SK-N-SH (cell line): Measurements from ENCODE around the gene CIC. TPM values are rescaled to one million over a fixed set of nuclear protein-coding genes. Genes with fewer than 3 reads are reported as not detected.

Experiments
- CTCF ChIA-PET: fragments of 300-600, 350-600 bp; formaldehyde crosslinking; extraction: SDS; loops from one replicate; lab custom pipeline; 2021; lab: Yijun Ruan, JAX
- POLR2A ChIA-PET: fragments of 350-600 bp; sonication (Branson Sonifier 250); formaldehyde crosslinking; extraction: SDS; loops from one replicate; lab custom pipeline; 2020; ENCODE audit warnings: antibody characterized with exemption, inconsistent platforms; lab: Yijun Ruan, JAX
- DNase-seq: peaks from one replicate; pipeline ENCODE4 v3.0.0; 2012
- H2AFZ ChIP-seq: fragments of 200-600 bp; sonication (generic); 2 replicates; pipeline ENCODE4 v1.8.1; 2016; ENCODE audit warnings: antibody characterized with exemption, mild to moderate bottlenecking, low read depth
- H3F3A ChIP-seq: fragments of 200-600 bp; sonication (generic); replicated peaks from 2 replicates; pipeline ENCODE3; 2016; ENCODE audit warnings: antibody characterized with exemption, mild to moderate bottlenecking; ENCODE audit not compliant: insufficient read depth
- H3K27ac ChIP-seq, 2 experiments: fragments of 200-500 bp in 1 of 2; fragments of 200-600 bp in 1 of 2; sonication (Bioruptor generic) in 1 of 2; sonication (generic), shearing (Covaris generic) in 1 of 2; 2 replicates each; pipeline versions ENCODE4 v1.5.1 to v1.6.1; 2014 to 2016; ENCODE audit warnings: low read depth in 2 of 2, inconsistent platforms in 1 of 2, low read length in 1 of 2, mild to moderate bottlenecking in 1 of 2, mixed read lengths in 1 of 2
- H3K27me3 ChIP-seq: fragments of 200-600 bp; sonication (generic), shearing (Covaris generic); 2 replicates; pipeline ENCODE4 v1.6.1; 2016; ENCODE audit warnings: mixed run types; ENCODE audit not compliant: insufficient read depth
- H3K36me3 ChIP-seq, 2 experiments: fragments of 200-500 bp in 1 of 2; fragments of 200-600 bp in 1 of 2; sonication (Bioruptor generic) in 1 of 2; sonication (generic) in 1 of 2; replicated peaks in 1 of 2; 2 replicates each; pipeline versions ENCODE3 to v1.5.1; 2014 to 2016; ENCODE audit warnings: low read length in 1 of 2, mild to moderate bottlenecking in 1 of 2; ENCODE audit not compliant: insufficient read depth in 2 of 2, control insufficient read depth in 1 of 2
- H3K4me1 ChIP-seq, 2 experiments: fragments of 200-500 bp in 1 of 2; fragments of 200-600 bp in 1 of 2; sonication (Bioruptor generic) in 1 of 2; sonication (generic), shearing (Covaris generic) in 1 of 2; 2 replicates each; pipeline versions ENCODE4 v1.5.1 to v1.6.1; 2014 to 2016; ENCODE audit warnings: low read depth in 1 of 2, low read length in 1 of 2, mixed run types in 1 of 2; ENCODE audit not compliant: insufficient read depth in 2 of 2, control insufficient read depth in 1 of 2
- H3K4me2 ChIP-seq: fragments of 200-600 bp; sonication (generic), shearing (Covaris generic); 2 replicates; pipeline ENCODE4 v1.6.1; 2017; ENCODE audit warnings: mixed run types
- H3K4me3 ChIP-seq, 2 experiments: fragments of 200-500 bp in 1 of 2; fragments of 200-600 bp in 1 of 2; sonication (Bioruptor generic) in 1 of 2; sonication (generic), shearing (Covaris generic) in 1 of 2; 2 replicates each; pipeline versions ENCODE4 v1.5.1 to v1.8.1; 2014 to 2016; ENCODE audit warnings: low read depth in 2 of 2, inconsistent platforms in 1 of 2, low read length in 1 of 2, mild to moderate bottlenecking in 1 of 2, mixed read lengths in 1 of 2, moderate library complexity in 1 of 2
- H3K79me2 ChIP-seq: fragments of 200-600 bp; sonication (generic); 2 replicates; pipeline ENCODE4 v1.8.1; 2017; ENCODE audit warnings: mild to moderate bottlenecking; ENCODE audit not compliant: insufficient read depth
- H3K9ac ChIP-seq: fragments of 200-600 bp; sonication (generic); 2 replicates; pipeline ENCODE4 v1.6.1; 2017; ENCODE audit warnings: mixed run types
- H3K9me2 ChIP-seq: fragments of 200-600 bp; sonication (generic); 2 replicates; pipeline ENCODE4 v1.6.1; 2017; ENCODE audit warnings: mixed run types
- H3K9me3 ChIP-seq: fragments of 200-600 bp; sonication (generic); 2 replicates; pipeline ENCODE4 v1.6.1; 2017; ENCODE audit warnings: mixed run types, mild to moderate bottlenecking, moderate library complexity
- H4K20me1 ChIP-seq: fragments of 200-600 bp; sonication (generic); 2 replicates; pipeline ENCODE4 v1.6.1; 2017; ENCODE audit warnings: mild to moderate bottlenecking, mixed run types; ENCODE audit not compliant: insufficient read depth
- EZH2phosphoT487 ChIP-seq: fragments of 200-600 bp; sonication (generic); IDR thresholded peaks from 2 replicates; pipeline ENCODE4 v1.6.1; 2017; ENCODE audit warnings: low read depth, mixed run types, mild to moderate bottlenecking, antibody characterized with exemption, moderate library complexity, borderline replicate concordance
- FOXJ3 ChIP-seq: sonication (generic); formaldehyde crosslinking; IDR thresholded peaks from 2 replicates; pipeline ENCODE4 v1.5.1; 2020; ENCODE audit warnings: mild to moderate bottlenecking, missing genetic modification reagents
- GABPA ChIP-seq: IDR thresholded peaks from 2 replicates; pipeline ENCODE4 v1.4.0; 2012; ENCODE audit warnings: low read depth, mild to moderate bottlenecking
- GATA2 ChIP-seq: sonication (generic); formaldehyde crosslinking; IDR thresholded peaks from 2 replicates; pipeline ENCODE4 v1.5.0; 2020; ENCODE audit warnings: mild to moderate bottlenecking, missing genetic modification reagents
- JUND ChIP-seq: IDR thresholded peaks from 2 replicates; pipeline ENCODE4 v1.4.0; 2012
- MEF2A ChIP-seq: IDR thresholded peaks from 2 replicates; pipeline ENCODE4 v1.4.0; 2012; ENCODE audit warnings: low read depth, borderline replicate concordance
- MXI1 ChIP-seq: IDR thresholded peaks from 2 replicates; pipeline ENCODE4 v1.6.1; 2012; ENCODE audit warnings: mild to moderate bottlenecking, low read depth, low read length, improper control_type of control experiment
- NFIC ChIP-seq: IDR thresholded peaks from 2 replicates; pipeline ENCODE4 v1.4.0; 2012; ENCODE audit warnings: borderline replicate concordance
- NRF1 ChIP-seq: IDR thresholded peaks from 2 replicates; pipeline ENCODE4 v1.6.1; 2012; ENCODE audit warnings: low read depth, mild to moderate bottlenecking, low read length
- POLR2AphosphoS5 ChIP-seq: IDR thresholded peaks from 2 replicates; pipeline ENCODE4 v1.6.1; 2012; ENCODE audit warnings: low read depth, low read length
- RCOR1 ChIP-seq: fragments of 150-350 bp; IDR thresholded peaks from 2 replicates; pipeline ENCODE4 v1.6.1; 2017; ENCODE audit warnings: antibody characterized with exemption, low read length
- RFX5 ChIP-seq: IDR thresholded peaks from 2 replicates; pipeline ENCODE4 v1.6.1; 2012; ENCODE audit warnings: mild to moderate bottlenecking, improper control_type of control experiment, low read length
- SIN3A ChIP-seq: IDR thresholded peaks from 2 replicates; pipeline ENCODE4 v1.6.1; 2012; ENCODE audit warnings: low read depth, mild to moderate bottlenecking, low read length, moderate library complexity, borderline replicate concordance
- TEAD4 ChIP-seq: IDR thresholded peaks from 2 replicates; pipeline ENCODE4 v1.4.0; 2012; ENCODE audit warnings: mild to moderate bottlenecking, borderline replicate concordance; ENCODE audit not compliant: insufficient read depth
- WGBS: methylation state at CpG from one replicate; pipeline ENCODE4 v1.1.6; 2017; ENCODE audit warnings: low lambda C conversion rate; 5-methylcytosine and 5-hydroxymethylcytosine counted together
- polyA plus RNA-seq, 3 experiments: library from polyadenylated mRNA; depleted of rRNA; stranded (reverse); fragments of >200 nt; gene quantifications; 2 replicates each; pipeline ENCODE4 v1.2.3, GENCODE V29; 2012
- TF ChIP-seq, protein P1 (sequence below): IDR thresholded peaks from 2 replicates; pipeline ENCODE4; 2012
- TF ChIP-seq, protein P2 (sequence below): fragments of 150-350 bp; IDR thresholded peaks from 2 replicates; pipeline ENCODE4 v1.6.1; 2017; ENCODE audit warnings: antibody characterized with exemption, low read length, low read depth, borderline replicate concordance
- TF ChIP-seq, protein P3 (sequence below): fragments of 200-600 bp; sonication (generic); IDR thresholded peaks from 2 replicates; pipeline ENCODE4 v1.6.1; 2017; ENCODE audit warnings: antibody characterized with exemption, mild to moderate bottlenecking, moderate library complexity
- TF ChIP-seq, protein P4 (sequence below): IDR thresholded peaks from 2 replicates; pipeline ENCODE4 v1.4.0; 2012; ENCODE audit warnings: low read depth
- TF ChIP-seq, protein P5 (sequence below): IDR thresholded peaks from 2 replicates; pipeline ENCODE4 v1.6.1; 2012; ENCODE audit warnings: mild to moderate bottlenecking, low read depth, low read length, moderate library complexity
- TF ChIP-seq, protein P6 (sequence below): IDR thresholded peaks from 2 replicates; pipeline ENCODE4 v1.4.0; 2012; ENCODE audit warnings: low read depth, borderline replicate concordance

The CIC gene
- polyA plus RNA-seq, 1 of the 3 experiments (the other 2 are of a cell fraction), result 16.9 TPM

DNA sequence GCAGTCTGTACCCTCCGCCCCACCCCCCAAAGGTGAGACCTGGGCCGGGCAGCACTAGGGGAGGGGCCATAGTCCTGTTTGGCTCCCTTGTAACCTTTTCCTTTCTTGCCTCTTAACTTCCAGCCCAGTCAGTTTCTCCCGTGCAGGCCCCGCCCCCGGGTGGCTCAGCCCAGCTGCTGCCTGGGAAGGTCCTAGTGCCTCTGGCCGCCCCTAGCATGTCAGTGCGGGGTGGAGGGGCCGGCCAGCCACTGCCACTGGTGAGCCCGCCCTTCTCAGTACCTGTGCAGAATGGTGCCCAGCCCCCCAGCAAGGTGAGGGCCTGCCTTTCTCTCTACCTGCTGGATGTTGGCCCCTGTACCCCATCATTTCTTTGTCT lies 22.4 kb downstream of the CIC start:
- Histone ChIP-seq H3K9ac (no peak overlapping the region), H3K79me2 (peaks cover 16% of the 10 kb centered on the region)
- TF ChIP-seq POLR2AphosphoS5 (no peak), EZH2phosphoT487 (no peak), JUND (no peak), MXI1 (no peak), NRF1 (no peak), SIN3A (no peak), RFX5 (no peak), GABPA (no peak), GATA2 (CRISPR knock-in tag) (no peak), MEF2A (no peak), FOXJ3 (CRISPR knock-in tag) (no peak), RCOR1 (no peak), TEAD4 (no peak), NFIC (no peak)
- TF ChIP-seq, protein P1, sequence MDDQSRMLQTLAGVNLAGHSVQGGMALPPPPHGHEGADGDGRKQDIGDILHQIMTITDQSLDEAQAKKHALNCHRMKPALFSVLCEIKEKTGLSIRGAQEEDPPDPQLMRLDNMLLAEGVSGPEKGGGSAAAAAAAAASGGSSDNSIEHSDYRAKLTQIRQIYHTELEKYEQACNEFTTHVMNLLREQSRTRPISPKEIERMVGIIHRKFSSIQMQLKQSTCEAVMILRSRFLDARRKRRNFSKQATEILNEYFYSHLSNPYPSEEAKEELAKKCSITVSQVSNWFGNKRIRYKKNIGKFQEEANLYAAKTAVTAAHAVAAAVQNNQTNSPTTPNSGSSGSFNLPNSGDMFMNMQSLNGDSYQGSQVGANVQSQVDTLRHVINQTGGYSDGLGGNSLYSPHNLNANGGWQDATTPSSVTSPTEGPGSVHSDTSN, result no peak
- TF ChIP-seq, protein P2, sequence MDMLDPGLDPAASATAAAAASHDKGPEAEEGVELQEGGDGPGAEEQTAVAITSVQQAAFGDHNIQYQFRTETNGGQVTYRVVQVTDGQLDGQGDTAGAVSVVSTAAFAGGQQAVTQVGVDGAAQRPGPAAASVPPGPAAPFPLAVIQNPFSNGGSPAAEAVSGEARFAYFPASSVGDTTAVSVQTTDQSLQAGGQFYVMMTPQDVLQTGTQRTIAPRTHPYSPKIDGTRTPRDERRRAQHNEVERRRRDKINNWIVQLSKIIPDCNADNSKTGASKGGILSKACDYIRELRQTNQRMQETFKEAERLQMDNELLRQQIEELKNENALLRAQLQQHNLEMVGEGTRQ, result no peak
- TF ChIP-seq, protein P3, sequence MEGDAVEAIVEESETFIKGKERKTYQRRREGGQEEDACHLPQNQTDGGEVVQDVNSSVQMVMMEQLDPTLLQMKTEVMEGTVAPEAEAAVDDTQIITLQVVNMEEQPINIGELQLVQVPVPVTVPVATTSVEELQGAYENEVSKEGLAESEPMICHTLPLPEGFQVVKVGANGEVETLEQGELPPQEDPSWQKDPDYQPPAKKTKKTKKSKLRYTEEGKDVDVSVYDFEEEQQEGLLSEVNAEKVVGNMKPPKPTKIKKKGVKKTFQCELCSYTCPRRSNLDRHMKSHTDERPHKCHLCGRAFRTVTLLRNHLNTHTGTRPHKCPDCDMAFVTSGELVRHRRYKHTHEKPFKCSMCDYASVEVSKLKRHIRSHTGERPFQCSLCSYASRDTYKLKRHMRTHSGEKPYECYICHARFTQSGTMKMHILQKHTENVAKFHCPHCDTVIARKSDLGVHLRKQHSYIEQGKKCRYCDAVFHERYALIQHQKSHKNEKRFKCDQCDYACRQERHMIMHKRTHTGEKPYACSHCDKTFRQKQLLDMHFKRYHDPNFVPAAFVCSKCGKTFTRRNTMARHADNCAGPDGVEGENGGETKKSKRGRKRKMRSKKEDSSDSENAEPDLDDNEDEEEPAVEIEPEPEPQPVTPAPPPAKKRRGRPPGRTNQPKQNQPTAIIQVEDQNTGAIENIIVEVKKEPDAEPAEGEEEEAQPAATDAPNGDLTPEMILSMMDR, result no peak
- TF ChIP-seq, protein P4, sequence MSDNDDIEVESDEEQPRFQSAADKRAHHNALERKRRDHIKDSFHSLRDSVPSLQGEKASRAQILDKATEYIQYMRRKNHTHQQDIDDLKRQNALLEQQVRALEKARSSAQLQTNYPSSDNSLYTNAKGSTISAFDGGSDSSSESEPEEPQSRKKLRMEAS, result no peak
- TF ChIP-seq, protein P5, sequence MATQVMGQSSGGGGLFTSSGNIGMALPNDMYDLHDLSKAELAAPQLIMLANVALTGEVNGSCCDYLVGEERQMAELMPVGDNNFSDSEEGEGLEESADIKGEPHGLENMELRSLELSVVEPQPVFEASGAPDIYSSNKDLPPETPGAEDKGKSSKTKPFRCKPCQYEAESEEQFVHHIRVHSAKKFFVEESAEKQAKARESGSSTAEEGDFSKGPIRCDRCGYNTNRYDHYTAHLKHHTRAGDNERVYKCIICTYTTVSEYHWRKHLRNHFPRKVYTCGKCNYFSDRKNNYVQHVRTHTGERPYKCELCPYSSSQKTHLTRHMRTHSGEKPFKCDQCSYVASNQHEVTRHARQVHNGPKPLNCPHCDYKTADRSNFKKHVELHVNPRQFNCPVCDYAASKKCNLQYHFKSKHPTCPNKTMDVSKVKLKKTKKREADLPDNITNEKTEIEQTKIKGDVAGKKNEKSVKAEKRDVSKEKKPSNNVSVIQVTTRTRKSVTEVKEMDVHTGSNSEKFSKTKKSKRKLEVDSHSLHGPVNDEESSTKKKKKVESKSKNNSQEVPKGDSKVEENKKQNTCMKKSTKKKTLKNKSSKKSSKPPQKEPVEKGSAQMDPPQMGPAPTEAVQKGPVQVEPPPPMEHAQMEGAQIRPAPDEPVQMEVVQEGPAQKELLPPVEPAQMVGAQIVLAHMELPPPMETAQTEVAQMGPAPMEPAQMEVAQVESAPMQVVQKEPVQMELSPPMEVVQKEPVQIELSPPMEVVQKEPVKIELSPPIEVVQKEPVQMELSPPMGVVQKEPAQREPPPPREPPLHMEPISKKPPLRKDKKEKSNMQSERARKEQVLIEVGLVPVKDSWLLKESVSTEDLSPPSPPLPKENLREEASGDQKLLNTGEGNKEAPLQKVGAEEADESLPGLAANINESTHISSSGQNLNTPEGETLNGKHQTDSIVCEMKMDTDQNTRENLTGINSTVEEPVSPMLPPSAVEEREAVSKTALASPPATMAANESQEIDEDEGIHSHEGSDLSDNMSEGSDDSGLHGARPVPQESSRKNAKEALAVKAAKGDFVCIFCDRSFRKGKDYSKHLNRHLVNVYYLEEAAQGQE, result no peak
- TF ChIP-seq, protein P6, sequence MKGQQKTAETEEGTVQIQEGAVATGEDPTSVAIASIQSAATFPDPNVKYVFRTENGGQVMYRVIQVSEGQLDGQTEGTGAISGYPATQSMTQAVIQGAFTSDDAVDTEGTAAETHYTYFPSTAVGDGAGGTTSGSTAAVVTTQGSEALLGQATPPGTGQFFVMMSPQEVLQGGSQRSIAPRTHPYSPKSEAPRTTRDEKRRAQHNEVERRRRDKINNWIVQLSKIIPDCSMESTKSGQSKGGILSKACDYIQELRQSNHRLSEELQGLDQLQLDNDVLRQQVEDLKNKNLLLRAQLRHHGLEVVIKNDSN, result no peak

More for the DNA sequence above, 22.4 kb downstream of the CIC start:
- Histone ChIP-seq H3K27ac (no peak overlapping the region; a peak in 1 of 4 replicates), H3K9me3 (no peaks in the 10 kb centered on the region), H3K4me3 (no peak overlapping the region), H3K27me3 (no peaks in the 10 kb centered on the region), H4K20me1 (peaks cover 9% of the 10 kb centered on the region), H3K4me2 (no peak overlapping the region), H3F3A (peaks cover 13% of the 10 kb centered on the region), H2AFZ (no peak overlapping the region), H3K36me3 (peaks cover 36 to 88% of the 10 kb centered on the region in 2 experiments), H3K9me2 (no peaks in the 10 kb centered on the region), H3K4me1 (peaks cover 0 to 7% of the 10 kb centered on the region in 2 experiments; a peak in 1 of 4 replicates)
- ChIA-PET CTCF (interaction anchor here (2.0 to 9.5 kb wide), 3 partner anchors 13 to 47 kb away, joined by 6 to 60 read pairs (median 15); no protein-coding TSS in a partner anchor), POLR2A (no interaction called here)
- DNase-seq, result no peak
- 77% methylated on average over 9 of the region's 9 CpGs for WGBS
